MM.1S (cell line): ENCODE measurements around the gene IRGQ.

Experiments
- CTCF ChIP-seq: fragments of 300-600 bp; sonication (generic); IDR thresholded peaks from 2 replicates; pipeline ENCODE4 v1.5.1; 2016; ENCODE audit warnings: antibody characterized with exemption, low read length, mixed read lengths
- EZH2 ChIP-seq: fragments of 300-600 bp; sonication (generic); optimal IDR thresholded peaks from 2 replicates; pipeline ENCODE3; 2017; ENCODE audit warnings: low read depth, mild to moderate bottlenecking, antibody characterized with exemption, low read length, mixed read lengths
- EZH2phosphoT487 ChIP-seq: fragments of 300-600 bp; sonication (generic); IDR thresholded peaks from 2 replicates; pipeline ENCODE4 v1.6.1; 2018; ENCODE audit warnings: antibody characterized with exemption, low read length

GRCh38 chr19:43589277-43589676 lies 6.7 kb downstream of the IRGQ start:
- TF ChIP-seq CTCF, result no peak
- TF ChIP-seq EZH2, result no peak
- TF ChIP-seq EZH2phosphoT487, result no peak
